ENCODE results near the gene SERINC2.

Gene SERINC2

DNA sequence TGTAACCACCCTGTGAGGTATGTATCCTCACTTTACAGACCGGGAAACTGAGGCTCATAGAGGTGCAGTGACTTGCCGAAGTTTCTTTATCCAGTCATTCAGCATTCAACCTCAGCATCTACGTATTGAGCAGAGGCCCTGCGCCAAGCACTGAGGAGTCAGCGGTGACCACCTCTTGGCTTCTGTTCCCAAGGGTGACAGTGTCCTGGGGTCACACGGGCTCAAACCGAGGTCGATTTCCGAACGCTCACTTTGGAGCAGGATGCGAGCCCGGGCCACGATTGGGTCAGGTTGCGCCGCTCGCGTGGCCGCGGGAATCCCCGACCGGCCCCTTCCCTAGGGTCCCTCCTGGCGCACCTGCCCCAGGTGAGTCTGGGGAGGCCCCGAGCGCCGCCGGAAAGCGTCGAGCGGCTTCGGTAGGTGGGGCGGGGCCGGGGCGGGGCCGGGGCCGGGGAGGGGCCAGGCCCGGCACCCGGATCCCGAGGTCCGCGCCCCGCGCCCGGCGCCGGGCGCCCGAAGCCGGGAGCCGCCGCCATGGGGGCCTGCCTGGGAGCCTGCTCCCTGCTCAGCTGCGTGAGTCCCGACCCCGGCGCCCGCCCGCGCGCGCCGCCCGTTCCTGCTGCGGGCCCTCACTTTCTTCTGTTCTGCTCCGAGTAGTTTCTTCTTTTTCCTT lies at the start of gene SERINC2:
Gene SERINC2 (plus strand): TSS at position 482 of the 673 bp plus-strand sequence. CDS start 53 bp downstream, at position 535.
- DNase-seq: no peak

GRCh38 chr1:31364561-31365250 lies 48.3 kb upstream of the SERINC2 start:
- no peak for DNase-seq

- DNase-seq: no peak
Measured at GRCh38 chr1:31366796-31367195, 46.2 kb upstream of the SERINC2 start.

DNA sequence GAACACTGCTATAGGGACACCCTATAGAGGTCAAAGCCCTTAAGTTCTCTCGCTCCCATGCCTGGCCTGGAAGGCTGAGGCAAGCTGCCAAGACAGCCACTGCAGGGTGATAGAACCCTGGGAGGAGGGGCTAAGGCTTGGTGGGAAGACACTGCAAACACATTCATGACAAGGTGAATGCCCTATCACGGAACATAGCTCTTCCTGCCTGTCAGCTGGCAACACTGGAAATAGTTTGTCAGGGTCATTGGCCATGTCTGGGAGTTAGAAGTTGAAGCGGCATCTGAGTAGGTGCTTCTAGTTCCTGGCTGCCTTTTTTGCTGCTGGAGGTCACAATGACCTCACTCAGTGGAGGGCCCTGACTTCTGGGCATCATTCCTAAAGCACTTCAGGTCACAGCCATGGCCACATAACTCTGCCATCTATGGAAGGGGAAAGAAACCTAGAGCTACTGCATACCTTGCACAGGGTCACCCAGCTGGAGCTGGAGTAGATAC lies 44.4 kb upstream of the SERINC2 start:
- DNase-seq: no peak

DNA sequence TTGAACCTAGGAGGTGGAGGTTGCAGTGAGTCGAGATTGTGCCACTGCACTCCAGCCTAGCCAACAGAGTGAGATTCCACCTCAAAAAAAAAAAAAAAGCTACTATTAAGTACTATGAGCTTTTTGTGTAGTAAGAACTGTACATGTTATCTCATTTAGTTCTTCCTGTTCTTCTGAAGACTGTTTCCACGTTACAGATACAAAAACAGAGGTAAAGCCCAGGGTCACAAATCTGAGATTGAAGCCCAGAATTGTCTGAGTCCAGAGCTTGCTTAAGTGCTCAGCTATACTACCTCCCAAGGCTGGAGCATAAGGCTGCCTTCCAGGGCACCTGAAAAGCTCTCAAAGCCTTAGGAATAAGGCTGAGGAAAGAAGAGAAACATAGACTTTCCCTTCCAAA lies 43.0 kb upstream of the SERINC2 start:
- DNase-seq: no peak

GRCh38 chr1:31370565-31370964 lies 42.4 kb upstream of the SERINC2 start:
- no peak for DNase-seq

DNA sequence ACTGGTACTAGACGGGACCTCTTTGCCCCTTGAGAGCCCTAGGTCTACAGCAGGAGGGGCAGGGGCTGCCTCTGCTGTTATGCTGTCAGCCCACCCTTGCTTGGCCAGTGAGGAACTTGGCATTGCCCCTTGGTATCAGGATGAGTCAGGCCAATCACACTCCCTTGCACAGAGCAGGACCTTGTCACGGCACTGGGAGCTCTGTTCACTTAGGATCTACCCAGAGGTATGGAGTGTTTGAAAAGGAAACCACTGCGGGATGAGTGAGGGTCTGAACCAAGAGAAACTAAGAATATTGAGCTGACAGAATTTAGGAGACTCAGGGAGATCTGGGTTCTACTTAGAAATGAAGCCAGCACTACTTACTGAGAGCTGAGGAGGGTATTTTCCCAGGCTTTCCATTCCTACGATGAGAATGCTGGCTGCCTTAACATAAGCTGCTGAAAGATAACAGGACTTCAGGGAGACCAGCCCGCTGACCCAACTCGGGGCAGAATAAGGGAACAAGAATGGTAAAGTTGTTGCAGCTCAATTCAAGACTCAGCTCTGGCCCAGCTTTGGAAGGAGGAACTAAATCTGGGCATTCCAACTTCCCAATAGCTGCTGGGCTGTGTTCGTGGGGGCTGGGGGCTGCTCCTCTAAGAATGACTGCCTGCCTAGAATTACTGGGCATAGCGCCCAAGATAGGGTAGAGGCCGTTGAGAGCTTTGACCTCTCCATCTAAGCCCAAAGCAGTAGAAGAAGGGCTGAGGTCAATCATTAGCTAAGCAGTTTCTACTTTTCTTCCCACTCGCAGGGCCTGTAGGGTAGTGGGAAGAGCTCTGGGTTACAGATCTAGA lies 41.7 kb upstream of the SERINC2 start:
- DNase-seq: no peak

DNA sequence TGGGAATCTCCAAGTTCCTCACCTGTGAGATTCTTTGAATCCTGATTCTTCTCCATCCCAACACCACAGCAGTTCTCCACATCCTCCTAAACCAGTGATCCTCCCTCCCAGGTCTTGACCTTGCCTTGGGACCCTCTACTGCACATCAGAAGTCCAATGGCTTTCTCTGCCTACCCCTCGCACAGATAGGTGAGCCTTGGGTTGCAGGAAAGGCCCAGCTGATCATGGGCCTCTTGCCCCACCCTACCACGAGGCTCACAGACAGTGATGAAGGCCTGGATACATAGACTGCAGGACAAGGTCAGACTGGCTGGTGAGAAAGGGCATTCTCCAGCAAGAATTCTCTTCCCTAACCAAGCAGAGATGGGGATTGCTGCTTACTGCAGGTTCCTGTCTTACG lies 41.0 kb upstream of the SERINC2 start:
- DNase-seq: no peak

DNA sequence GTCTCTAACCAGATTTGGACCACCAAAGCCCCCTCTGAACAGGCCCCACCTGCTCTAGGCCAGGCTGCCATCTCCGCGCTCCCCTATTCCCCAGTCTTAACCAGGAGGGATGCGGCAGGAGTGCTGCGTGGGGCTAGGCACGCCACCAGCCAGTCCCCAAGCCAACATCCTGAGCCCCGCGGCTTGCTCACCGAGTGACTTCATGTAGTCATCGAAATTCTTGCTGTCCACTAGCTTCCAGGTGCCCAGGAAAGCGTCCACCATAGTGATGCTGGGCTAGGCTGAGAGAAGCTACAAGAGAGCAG lies 40.3 kb upstream of the SERINC2 start:
- DNase-seq: no peak

DNA sequence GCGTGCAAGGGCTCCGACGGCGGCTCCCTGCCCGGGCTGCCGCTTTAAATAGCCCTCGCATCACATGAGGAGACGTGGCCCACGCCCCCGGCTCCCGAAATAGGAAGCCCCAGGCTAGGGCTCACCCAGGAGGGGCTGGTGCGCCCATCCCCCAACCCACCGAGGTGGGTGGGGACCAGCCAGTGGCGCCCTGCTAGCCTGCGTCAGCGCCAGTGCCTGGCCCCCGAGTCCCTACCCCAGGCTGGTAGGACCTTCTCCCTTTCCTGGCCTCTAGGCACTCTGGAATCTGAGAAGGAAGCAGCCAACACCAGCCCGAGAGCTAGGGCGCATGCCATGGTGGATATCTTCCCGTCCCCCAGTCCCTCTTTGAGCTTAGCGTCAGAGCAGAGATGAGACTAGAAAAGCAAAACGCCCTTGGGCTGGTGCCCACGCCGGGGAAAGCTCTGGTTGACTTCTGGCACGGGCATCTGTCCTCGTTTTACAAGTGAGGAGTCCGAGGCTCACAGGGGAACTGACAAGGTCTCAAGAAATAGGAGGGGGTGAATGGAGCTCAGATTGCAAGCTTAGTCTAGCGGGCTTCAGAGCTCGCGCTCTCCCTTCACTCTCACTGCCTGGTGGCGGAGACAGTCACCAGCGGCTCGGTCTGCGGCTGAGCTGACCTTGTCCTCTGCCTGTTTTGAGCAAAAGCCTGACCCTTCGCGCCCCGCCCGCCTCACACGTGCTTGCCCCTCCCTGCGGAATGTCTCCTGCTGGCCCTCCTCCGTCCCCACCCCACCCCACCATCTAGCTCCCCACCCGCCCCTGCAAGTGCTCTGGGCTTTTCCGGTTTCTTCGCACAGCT lies 39.7 kb upstream of the SERINC2 start, which contains the start of gene FABP3:
Gene FABP3 (minus strand): TSS at position 21 of the 841 bp plus-strand sequence. CDS start 62 bp downstream, outside the sequence.
- DNase-seq: no peak

- no peak for DNase-seq
Measured at GRCh38 chr1:31373897-31374486, 39.0 kb upstream of the SERINC2 start.

GRCh38 chr1:31374511-31375196 lies 38.4 kb upstream of the SERINC2 start:
- peak; percentile 90 for DNase-seq

GRCh38 chr1:31376375-31377134 lies 36.5 kb upstream of the SERINC2 start:
- peak; percentile 96 for DNase-seq

GRCh38 chr1:31377364-31377863 lies 35.6 kb upstream of the SERINC2 start:
- no peak for DNase-seq

GRCh38 chr1:31378001-31378400 lies 35.0 kb upstream of the SERINC2 start:
- DNase-seq: no peak

GRCh38 chr1:31380181-31380580 lies 32.8 kb upstream of the SERINC2 start:
- DNase-seq: peak; percentile 86

- DNase-seq: peak; percentile 71
Measured at GRCh38 chr1:31381394-31382294, 31.4 kb upstream of the SERINC2 start.

GRCh38 chr1:31382379-31382989 lies 30.5 kb upstream of the SERINC2 start:
- no peak for DNase-seq

DNA sequence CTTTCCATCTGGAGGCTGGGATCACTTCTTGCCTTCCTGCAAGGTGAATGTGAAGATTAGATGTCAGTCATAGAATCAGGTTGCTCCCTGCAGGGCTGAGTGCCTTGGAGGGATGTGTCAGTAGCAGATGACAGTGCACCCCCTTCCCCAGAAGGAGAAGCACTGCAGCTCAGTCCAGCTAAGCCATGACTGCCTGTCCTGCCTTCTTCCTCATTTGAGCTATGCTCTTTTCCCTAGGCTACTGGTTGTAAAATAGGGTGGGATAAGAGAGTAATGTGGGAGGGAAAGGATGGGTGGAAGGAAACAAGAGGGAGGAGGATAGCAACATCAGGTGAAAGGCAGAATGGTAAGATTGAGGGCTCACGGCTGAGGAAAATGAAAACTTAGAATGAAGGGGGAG lies 29.0 kb upstream of the SERINC2 start:
- DNase-seq: no peak
